ENCODE data around the gene RTP5.

The RTP5 gene

DNA sequence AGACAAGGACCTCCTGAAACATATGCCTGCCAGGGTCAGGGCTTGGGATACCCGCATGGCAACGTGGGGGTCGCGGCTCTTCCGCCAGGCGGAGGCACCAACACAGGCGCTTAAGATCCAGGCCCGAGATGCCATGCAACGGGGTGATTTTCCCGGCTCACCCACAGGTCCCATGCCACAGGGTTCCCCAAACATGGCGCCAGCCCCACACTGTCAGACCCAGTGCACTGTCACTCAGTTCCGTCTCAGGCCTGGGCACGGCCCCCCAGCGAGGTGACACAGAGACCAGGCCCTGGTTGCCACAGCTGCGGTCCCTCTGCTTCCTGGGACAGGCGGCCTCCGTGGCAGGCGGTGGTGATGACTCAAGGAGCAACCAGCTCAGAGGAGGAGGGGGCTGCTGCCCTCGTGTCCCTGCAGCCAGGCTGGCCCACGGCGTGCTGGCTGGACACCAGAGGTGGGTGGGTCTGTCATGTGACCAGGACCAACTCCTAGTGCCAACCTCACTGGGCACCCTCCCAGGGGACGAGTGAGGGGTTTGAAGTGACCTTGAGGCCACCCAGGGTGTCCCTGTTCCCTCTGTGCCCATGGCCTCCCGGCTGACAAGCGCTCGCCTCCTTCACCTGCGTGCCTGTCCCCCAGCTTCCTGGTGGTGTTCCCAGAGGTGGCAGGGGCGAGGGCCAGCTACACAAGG lies 15.7 kb upstream of the RTP5 start:
- TF ChIP-seq POLR2A (IDR thresholded peaks at IDR 0.05; ENCODE audit: low read depth, low read length): no peak
- no peak for TF ChIP-seq POLR2AphosphoS5 (IDR thresholded peaks at IDR 0.05; ENCODE audit: low read depth, low read length)
- no peak for TF ChIP-seq TAF1 (IDR thresholded peaks at IDR 0.05; ENCODE audit: borderline replicate concordance, low read depth, low read length)
- DNase-seq (ENCODE audit: insufficient read length) (no peak), FAIRE-seq (no peak)

DNA sequence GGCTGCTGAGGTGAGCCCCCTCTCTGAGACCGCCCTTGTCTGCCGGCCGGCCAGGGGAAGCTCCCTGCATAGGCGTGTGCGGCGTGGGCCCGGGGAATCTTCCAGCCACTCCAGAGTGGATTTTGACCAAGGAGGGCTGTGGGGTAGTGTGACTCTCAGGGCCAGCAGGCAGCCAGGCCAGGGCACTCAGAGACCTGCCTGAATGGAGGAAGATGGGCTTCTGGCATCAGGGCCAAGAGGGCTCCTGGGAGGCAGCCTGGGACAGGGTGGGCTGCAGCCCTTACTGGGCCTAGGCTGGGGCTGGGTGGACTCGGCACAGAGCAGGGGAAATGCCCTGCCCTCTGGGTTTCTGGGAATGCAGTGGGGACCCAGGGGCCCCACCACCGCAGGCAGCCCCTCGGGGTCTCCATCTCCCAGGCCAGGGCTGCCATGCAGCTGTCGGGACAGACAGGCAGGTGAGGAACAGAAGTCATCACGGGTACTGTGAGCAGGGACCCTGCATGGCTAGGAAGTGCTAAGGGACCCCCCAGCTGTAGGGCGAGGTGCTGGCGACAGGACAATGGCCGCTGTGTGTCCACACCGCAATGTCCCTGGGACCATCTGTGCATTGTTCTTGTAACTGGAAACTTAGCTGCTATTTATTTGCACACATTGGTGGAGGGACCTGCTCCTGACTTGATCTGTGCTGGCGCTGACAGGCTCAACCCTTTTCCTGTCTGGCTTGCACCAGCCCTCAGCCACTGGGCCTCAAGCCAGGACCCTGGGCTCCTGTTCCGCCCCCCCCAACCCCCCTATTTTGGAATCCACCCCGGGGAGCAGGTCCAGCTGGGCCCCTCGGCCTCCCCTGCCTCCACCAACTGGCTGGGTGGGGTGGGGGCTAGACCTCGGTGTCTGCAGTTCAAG lies 14.9 kb upstream of the RTP5 start:
- TF ChIP-seq POLR2A (IDR thresholded peaks at IDR 0.05; ENCODE audit: low read depth, low read length): no peak
- TF ChIP-seq POLR2AphosphoS5 (IDR thresholded peaks at IDR 0.05; ENCODE audit: low read depth, low read length): no peak
- no peak for TF ChIP-seq TAF1 (IDR thresholded peaks at IDR 0.05; ENCODE audit: borderline replicate concordance, low read depth, low read length)
- DNase-seq (ENCODE audit: insufficient read length): no peak
- FAIRE-seq: no peak

DNA sequence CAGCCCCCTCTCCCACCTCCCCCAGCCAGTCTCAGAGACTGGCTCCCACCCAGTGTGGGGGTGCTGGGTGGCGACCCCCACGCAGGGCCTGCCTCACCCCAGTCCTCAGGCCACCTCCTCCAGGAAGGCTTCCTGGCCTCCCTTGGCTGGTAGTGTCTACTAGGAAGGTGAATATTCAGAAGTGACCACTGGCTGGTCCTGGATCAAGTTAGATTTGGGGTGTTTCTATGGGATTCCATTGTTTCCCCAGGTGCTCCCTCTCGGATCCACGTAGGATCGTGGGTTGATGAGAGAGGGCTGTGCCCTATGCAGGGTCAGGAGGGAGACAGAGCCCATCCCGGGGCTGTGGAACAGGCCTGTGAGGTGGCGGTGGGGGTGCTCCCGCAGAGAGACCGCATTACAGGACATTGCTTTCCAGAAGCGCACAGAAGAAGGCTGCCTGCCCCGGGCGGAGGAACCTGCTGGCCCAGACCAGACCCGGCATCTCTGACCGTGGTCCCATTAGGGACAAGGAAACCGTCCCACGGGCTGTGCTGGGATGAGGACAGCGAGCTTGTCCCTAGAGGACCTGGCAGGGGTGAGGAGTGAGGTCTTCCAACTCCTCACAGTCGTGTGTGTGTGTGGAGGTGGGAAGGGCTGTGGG lies 14.2 kb upstream of the RTP5 start:
- TF ChIP-seq POLR2AphosphoS5 (IDR thresholded peaks at IDR 0.05; ENCODE audit: low read depth, low read length): no peak
- TF ChIP-seq POLR2A (IDR thresholded peaks at IDR 0.05; ENCODE audit: low read depth, low read length): no peak
- no peak for TF ChIP-seq TAF1 (IDR thresholded peaks at IDR 0.05; ENCODE audit: borderline replicate concordance, low read depth, low read length)
- FAIRE-seq (no peak), DNase-seq (ENCODE audit: insufficient read length) (no peak)

DNA sequence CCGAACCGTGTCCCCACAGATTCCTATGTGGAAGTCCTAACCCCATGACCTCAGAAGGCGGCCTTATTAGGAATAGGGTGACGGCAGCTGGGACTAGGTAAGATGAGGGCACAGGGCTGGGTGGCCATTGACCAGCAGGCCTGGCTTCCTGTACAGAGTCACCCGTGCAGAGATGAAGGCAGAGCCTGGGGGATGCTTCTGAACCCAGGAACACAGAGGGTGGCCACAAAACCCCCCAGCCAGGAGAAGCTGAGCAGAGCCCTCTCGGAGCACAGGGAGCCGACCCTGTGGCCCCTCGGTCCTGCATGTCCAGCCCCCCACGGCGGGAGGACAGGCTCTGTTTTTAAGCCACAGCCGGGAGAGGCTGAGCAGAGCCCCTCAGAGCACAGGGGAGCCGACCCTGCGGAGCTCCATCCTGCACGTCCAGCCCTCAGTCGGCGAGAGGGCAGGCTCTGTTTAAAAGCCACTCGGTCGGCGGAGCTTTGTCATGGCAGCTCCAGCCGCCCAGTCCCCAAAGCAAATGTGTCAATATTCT lies 13.6 kb upstream of the RTP5 start:
- TF ChIP-seq POLR2AphosphoS5 (IDR thresholded peaks at IDR 0.05; ENCODE audit: low read depth, low read length) (no peak), POLR2A (IDR thresholded peaks at IDR 0.05; ENCODE audit: low read depth, low read length) (no peak), TAF1 (IDR thresholded peaks at IDR 0.05; ENCODE audit: borderline replicate concordance, low read depth, low read length) (no peak)
- FAIRE-seq: no peak

DNA sequence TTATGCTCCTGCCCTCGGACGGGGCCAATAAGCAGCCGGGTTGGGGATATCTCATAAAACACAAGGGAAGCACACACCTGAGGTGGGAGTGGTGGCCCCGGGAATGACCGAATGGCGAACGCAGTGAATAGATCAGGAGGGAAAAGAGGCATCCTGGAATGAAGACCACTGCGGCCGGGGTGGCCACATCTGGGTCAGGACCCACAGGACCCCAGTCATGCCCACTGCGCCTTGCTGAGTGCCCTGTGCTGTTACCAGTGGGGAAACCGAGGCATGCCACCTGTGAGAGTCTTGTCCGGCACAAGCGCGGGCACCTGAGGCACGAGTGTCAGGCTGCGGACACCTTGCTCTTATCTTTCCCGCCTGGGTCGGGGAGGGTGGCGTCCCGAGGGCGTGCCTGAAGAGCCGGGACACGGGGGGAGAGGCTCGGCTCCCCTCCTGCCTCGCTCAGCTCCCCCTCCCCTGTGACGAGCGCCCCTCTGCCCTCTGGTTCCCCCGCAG lies 12.4 kb upstream of the RTP5 start:
- TF ChIP-seq POLR2AphosphoS5 (IDR thresholded peaks at IDR 0.05; ENCODE audit: low read depth, low read length) (no peak), POLR2A (IDR thresholded peaks at IDR 0.05; ENCODE audit: low read depth, low read length) (no peak)

More for the DNA sequence above, 13.6 kb upstream of the RTP5 start:
- DNase-seq (ENCODE audit: insufficient read length): no peak

GRCh38 chr2:241857572-241858121 lies 11.9 kb upstream of the RTP5 start:
- TF ChIP-seq POLR2AphosphoS5 (IDR thresholded peaks at IDR 0.05; ENCODE audit: low read depth, low read length) (no peak), TAF1 (IDR thresholded peaks at IDR 0.05; ENCODE audit: borderline replicate concordance, low read depth, low read length) (no peak), POLR2A (IDR thresholded peaks at IDR 0.05; ENCODE audit: low read depth, low read length) (no peak)
- DNase-seq (ENCODE audit: insufficient read length): peak; percentile 27
- no peak for FAIRE-seq

More for the DNA sequence above, 12.4 kb upstream of the RTP5 start:
- DNase-seq (ENCODE audit: insufficient read length) (no peak), FAIRE-seq (no peak)

GRCh38 chr2:241858206-241859016 lies 11.1 kb upstream of the RTP5 start, which contains the start of gene PDCD1:
Gene PDCD1 (minus strand): TSS chr2:241858894. CDS start chr2:241858838, 56 bp downstream.
- FAIRE-seq: no peak
- TF ChIP-seq POLR2A (IDR thresholded peaks at IDR 0.05; ENCODE audit: low read depth, low read length) (peak; percentile 88), TAF1 (IDR thresholded peaks at IDR 0.05; ENCODE audit: borderline replicate concordance, low read depth, low read length) (peak; percentile 17; the same call in 1 of the 2 replicates), POLR2AphosphoS5 (IDR thresholded peaks at IDR 0.05; ENCODE audit: low read depth, low read length) (peak; percentile 55; the same call in 1 of the 2 replicates)
- peak; percentile 86 for DNase-seq (ENCODE audit: insufficient read length)

GRCh38 chr2:241859017-241859435 lies 10.5 kb upstream of the RTP5 start:
- DNase-seq (ENCODE audit: insufficient read length) (no peak), FAIRE-seq (no peak)
- TF ChIP-seq POLR2A (IDR thresholded peaks at IDR 0.05; ENCODE audit: low read depth, low read length): no peak
- no peak for TF ChIP-seq TAF1 (IDR thresholded peaks at IDR 0.05; ENCODE audit: borderline replicate concordance, low read depth, low read length)
- no peak for TF ChIP-seq POLR2AphosphoS5 (IDR thresholded peaks at IDR 0.05; ENCODE audit: low read depth, low read length)

- peak; percentile 86 for DNase-seq (ENCODE audit: insufficient read length)
- TF ChIP-seq POLR2A (IDR thresholded peaks at IDR 0.05; ENCODE audit: low read depth, low read length): no peak; the same call in 1 of the 2 replicates
- no peak for TF ChIP-seq POLR2AphosphoS5 (IDR thresholded peaks at IDR 0.05; ENCODE audit: low read depth, low read length)
- no peak for TF ChIP-seq TAF1 (IDR thresholded peaks at IDR 0.05; ENCODE audit: borderline replicate concordance, low read depth, low read length)
Observed at GRCh38 chr2:241859436-241860183, 9.9 kb upstream of the RTP5 start.

More at GRCh38 chr2:241859436-241860183, 9.9 kb upstream of the RTP5 start:
- FAIRE-seq: peak; percentile 95

Measured in GM12892 (cell line).